MCF 10A (cell line): ENCODE results near the gene ZNF710. TPM values are rescaled to one million over a fixed set of nuclear protein-coding genes. Genes with fewer than 3 reads are reported as not detected.
"Not testable (repeated sequence)": the region's sequence is repeated elsewhere in the genome, so short reads cannot be mapped to it uniquely, and the experiment has no call there.

Experiments used
- BruUV-seq: library from RNA; stranded (reverse); fragments of 400-500 nt; replicated peaks from 2 replicates; lab custom pipeline; 2021; lab: Mats Ljungman, UMichigan
- CTCF ChIA-PET: fragments of 300-600 bp; sonication (Branson Sonifier 250); formaldehyde crosslinking; extraction: SDS; loops from one replicate; lab custom pipeline; 2021; ENCODE audit warnings: antibody characterized with exemption, inconsistent platforms; lab: Yijun Ruan, JAX
- POLR2A ChIA-PET: fragments of 300-600, 350-650 bp; sonication (Branson Sonifier 250); formaldehyde crosslinking; extraction: SDS; loops from one replicate; lab custom pipeline; 2020; ENCODE audit warnings: antibody characterized with exemption, inconsistent platforms; lab: Yijun Ruan, JAX
- DNase-seq: peaks from one replicate; pipeline ENCODE4 v3.0.0-alpha.2; 2018; ENCODE audit not compliant: unreplicated experiment
- H3K27ac Mint-ChIP-seq: one replicate; pipeline ENCODE4 v1.8.0; 2022; ENCODE audit warnings: mild to moderate bottlenecking, low read depth, mixed read lengths; ENCODE audit not compliant: unreplicated experiment
- H3K27me3 Mint-ChIP-seq: one replicate; pipeline ENCODE4 v1.8.0; 2022; ENCODE audit warnings: mixed read lengths; ENCODE audit not compliant: insufficient read depth, unreplicated experiment
- H3K36me3 Mint-ChIP-seq: one replicate; pipeline ENCODE4 v1.8.0; 2022; ENCODE audit warnings: mild to moderate bottlenecking, moderate library complexity, mixed read lengths; ENCODE audit not compliant: insufficient read depth, unreplicated experiment
- H3K4me1 Mint-ChIP-seq: one replicate; pipeline ENCODE4 v1.8.0; 2022; ENCODE audit warnings: mixed read lengths; ENCODE audit not compliant: insufficient read depth, unreplicated experiment
- H3K4me3 Mint-ChIP-seq: one replicate; pipeline ENCODE4 v1.8.0; 2022; ENCODE audit warnings: mild to moderate bottlenecking, moderate library complexity, mixed read lengths; ENCODE audit not compliant: unreplicated experiment
- H3K9me3 Mint-ChIP-seq: one replicate; pipeline ENCODE4 v1.8.0; 2022; ENCODE audit warnings: mixed read lengths; ENCODE audit not compliant: unreplicated experiment
- intact Hi-C: fragments of 100-400 bp; cut with micrococcal nuclease; formaldehyde crosslinking; loops from 2 replicates; pipeline ENCODE4 v1.14.1; 2022
- total RNA-seq: library from RNA; stranded (reverse); gene quantifications from 2 replicates; pipeline ENCODE4 v1.2.3, GENCODE V29; 2022
- TF ChIP-seq, protein P1 (sequence below): fragments of 200-600 bp; IDR thresholded peaks from one replicate; pipeline ENCODE4 v1.8.0; 2022; ENCODE audit warnings: antibody characterized with exemption, mild to moderate bottlenecking; ENCODE audit not compliant: unreplicated experiment

Gene ZNF710
- total RNA-seq, 1 experiment from 2014 or later = 27.3 TPM

DNA sequence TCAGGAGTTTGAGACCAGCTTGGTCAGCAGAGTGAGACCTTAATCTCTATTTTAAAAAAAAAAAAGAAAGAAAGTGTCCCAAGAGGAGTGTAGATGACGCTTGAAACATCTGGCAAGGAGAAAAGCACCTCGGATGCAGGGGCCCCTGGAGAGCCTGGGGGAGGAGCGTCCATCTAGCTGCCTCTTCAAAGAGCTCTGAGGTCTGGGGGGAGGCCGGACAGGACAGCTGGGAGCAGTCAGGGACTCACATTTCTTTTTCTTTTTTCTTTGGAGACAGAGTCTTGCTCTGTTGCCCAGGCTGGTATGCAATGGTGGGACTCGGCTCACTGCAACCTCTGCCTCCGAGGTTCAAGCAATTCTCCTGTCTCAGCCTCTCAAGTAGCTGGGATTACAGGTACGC lies 104.4 kb downstream of the ZNF710 start:
- no peaks in the 10 kb centered on the region for H3K27me3 Mint-ChIP-seq
- intact Hi-C loops = no loop called here
- CTCF ChIA-PET = interaction anchor here (0.6 to 1.1 kb wide), 3 partner anchors 18 to 142 kb away, joined by 3 to 4 read pairs (median 4); no protein-coding TSS in a partner anchor
- H3K36me3 Mint-ChIP-seq = no peaks in the 10 kb centered on the region
- no peaks in the 10 kb centered on the region for H3K9me3 Mint-ChIP-seq
- POLR2A ChIA-PET = interaction anchor here (0.6 kb wide), 1 partner anchor 256 kb away, joined by 3 read pairs; no protein-coding TSS in a partner anchor
- no TSS peak for BruUV-seq
- no peak overlapping the region for H3K27ac Mint-ChIP-seq
- DNase-seq = no peak
- no peak overlapping the region for H3K4me3 Mint-ChIP-seq
- peaks cover 12% of the 10 kb centered on the region for H3K4me1 Mint-ChIP-seq
- TF ChIP-seq, protein P1, sequence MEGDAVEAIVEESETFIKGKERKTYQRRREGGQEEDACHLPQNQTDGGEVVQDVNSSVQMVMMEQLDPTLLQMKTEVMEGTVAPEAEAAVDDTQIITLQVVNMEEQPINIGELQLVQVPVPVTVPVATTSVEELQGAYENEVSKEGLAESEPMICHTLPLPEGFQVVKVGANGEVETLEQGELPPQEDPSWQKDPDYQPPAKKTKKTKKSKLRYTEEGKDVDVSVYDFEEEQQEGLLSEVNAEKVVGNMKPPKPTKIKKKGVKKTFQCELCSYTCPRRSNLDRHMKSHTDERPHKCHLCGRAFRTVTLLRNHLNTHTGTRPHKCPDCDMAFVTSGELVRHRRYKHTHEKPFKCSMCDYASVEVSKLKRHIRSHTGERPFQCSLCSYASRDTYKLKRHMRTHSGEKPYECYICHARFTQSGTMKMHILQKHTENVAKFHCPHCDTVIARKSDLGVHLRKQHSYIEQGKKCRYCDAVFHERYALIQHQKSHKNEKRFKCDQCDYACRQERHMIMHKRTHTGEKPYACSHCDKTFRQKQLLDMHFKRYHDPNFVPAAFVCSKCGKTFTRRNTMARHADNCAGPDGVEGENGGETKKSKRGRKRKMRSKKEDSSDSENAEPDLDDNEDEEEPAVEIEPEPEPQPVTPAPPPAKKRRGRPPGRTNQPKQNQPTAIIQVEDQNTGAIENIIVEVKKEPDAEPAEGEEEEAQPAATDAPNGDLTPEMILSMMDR = no peak

DNA sequence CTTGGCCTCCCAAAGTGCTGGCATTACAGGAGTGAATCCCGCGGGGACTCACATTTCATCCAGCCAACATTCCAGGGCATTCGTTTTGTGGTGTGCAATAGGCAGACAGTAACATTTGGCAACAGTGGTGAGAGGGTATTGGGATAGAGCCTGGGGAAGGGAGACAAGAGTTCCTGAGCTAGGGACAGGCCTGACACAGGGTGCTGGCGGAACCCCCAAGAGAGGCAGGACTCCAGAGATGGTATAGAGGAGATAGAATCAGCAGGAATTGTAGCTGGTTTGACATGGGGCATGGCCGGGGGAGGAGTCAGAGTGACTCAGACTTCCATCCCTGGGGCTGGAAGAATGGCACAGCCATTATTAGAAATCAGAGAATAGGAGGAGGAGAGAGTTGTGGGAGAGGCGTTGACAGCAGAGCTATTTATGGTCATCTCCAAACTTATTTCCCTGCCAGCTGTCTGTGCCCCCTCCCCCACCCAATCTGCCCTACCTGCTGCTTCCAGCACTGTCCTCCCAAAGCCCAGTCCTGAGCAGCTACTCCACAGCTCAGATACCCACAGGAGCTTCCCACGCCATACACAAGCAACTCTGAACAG lies 105.5 kb downstream of the ZNF710 start:
- Mint-ChIP-seq H3K4me1 (peaks cover 12% of the 10 kb centered on the region), H3K4me3 (no peak overlapping the region), H3K9me3 (no peaks in the 10 kb centered on the region), H3K36me3 (no peaks in the 10 kb centered on the region), H3K27ac (peak overlapping the region; percentile 46), H3K27me3 (no peaks in the 10 kb centered on the region)
- BruUV-seq = no TSS peak
- ChIA-PET CTCF (interaction anchor here (0.6 to 1.5 kb wide), 7 partner anchors 18 to 194 kb away, joined by 3 to 5 read pairs (median 4); no protein-coding TSS in a partner anchor), POLR2A (interaction anchor here (0.6 to 1.4 kb wide), 6 partner anchors 12 to 213 kb away, joined by 3 to 6 read pairs (median 3); partner anchors contain the start of gene AP3S2)
- intact Hi-C loops = loop anchor here (2.0 kb wide), 1 partner anchor 16 kb away; no protein-coding TSS in a partner anchor
- TF ChIP-seq, protein P1 = no peak
- peak; percentile 79 for DNase-seq

DNA sequence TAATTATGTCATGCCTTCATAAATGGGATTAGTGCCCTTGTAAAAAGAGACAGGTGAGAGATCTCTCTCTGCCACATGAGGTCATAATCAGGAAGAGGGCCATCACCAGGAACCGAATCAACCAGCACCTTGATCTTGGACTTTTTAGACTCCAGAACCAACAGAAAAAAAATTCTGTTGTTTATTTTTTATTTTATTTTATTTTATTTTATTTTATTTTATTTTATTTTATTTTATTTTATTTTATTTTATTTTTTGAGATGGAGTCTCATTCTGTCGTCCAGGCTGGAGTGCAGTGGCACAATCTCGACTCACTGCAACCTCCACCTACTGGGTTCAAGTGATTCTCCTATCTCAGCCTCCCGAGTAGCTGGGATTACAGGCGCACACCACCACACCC lies 106.9 kb downstream of the ZNF710 start:
- BruUV-seq, H3K27me3 Mint-ChIP-seq, H3K4me3 Mint-ChIP-seq, H3K36me3 Mint-ChIP-seq, H3K27ac Mint-ChIP-seq, intact Hi-C loops, DNase-seq, H3K9me3 Mint-ChIP-seq: not testable (repeated sequence)
- H3K4me1 Mint-ChIP-seq = peaks cover 12% of the 10 kb centered on the region
- ChIA-PET POLR2A (interaction anchor here (1.4 kb wide), 1 partner anchor 11 kb away, joined by 3 read pairs; no protein-coding TSS in a partner anchor), CTCF (interaction anchor here (0.6 to 1.5 kb wide), 2 partner anchors 20 to 352 kb away, joined by 3 to 5 read pairs; no protein-coding TSS in a partner anchor)

DNA sequence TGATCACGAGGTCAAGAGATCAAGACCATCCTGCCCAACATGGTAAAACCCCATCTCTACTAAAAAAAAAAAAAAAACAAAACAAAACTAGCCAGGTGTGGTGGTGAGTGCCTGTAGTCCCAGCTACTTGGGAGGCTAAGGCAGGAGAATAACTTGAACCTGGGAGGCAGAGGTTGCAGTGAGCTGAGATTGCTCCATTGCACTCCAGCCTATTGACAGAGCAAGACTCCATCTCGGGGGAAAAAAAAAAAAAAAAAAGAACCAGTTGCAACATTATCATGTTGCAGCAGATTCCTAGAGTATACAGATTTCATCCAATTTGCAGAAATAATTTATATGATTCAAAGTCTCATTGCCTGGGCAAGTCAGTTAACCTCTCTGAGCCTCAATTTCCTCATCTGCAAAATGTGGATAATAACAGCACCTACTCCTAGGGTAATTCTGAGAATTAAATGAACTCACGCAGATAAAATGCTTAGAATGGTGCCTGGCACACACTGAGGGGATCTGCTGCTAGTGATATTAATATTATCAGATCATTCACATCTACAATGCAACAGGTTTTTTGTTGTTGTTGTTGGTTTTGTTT lies 108.1 kb downstream of the ZNF710 start:
- H3K9me3 Mint-ChIP-seq, DNase-seq, H3K36me3 Mint-ChIP-seq, BruUV-seq, CTCF ChIA-PET, intact Hi-C loops, H3K27me3 Mint-ChIP-seq, POLR2A ChIA-PET, H3K27ac Mint-ChIP-seq, H3K4me3 Mint-ChIP-seq: not testable (repeated sequence)
- peaks cover 12% of the 10 kb centered on the region for H3K4me1 Mint-ChIP-seq

DNA sequence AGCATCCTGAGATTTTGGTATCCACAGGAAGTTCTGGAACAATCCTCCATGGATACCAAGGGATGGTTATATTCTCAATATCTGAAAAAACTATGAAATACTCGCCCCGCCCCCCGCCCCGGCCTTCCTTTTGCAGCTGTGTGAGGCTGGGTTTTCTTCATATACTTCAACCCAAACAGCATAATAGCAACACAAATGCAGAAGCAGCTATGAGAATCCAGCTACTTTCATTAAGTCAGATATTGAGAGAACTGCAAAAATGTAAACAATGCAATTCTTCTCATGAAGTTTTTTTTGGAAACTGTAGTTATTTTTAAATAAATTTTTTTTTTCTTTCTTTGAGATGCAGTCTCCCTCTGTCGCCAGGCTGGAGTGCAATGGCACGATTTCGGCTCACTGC lies 112.0 kb downstream of the ZNF710 start:
- intact Hi-C loops = no loop called here
- no peaks in the 10 kb centered on the region for H3K9me3 Mint-ChIP-seq
- ChIA-PET POLR2A (interaction anchor here (0.6 kb wide), 1 partner anchor 18 kb away, joined by 3 read pairs; no protein-coding TSS in a partner anchor), CTCF (no interaction called here)
- H3K36me3 Mint-ChIP-seq = no peaks in the 10 kb centered on the region
- BruUV-seq = no TSS peak
- DNase-seq = no peak
- H3K4me3 Mint-ChIP-seq = no peak overlapping the region
- no peaks in the 10 kb centered on the region for H3K4me1 Mint-ChIP-seq
- no peaks in the 10 kb centered on the region for H3K27me3 Mint-ChIP-seq
- TF ChIP-seq, protein P1 = no peak
- H3K27ac Mint-ChIP-seq = no peak overlapping the region
